IMR-90 (cell line): ENCODE results near the gene SERPINA12. TPM values are rescaled to one million over a fixed set of nuclear protein-coding genes. Genes with fewer than 3 reads are reported as not detected.

ENCODE experiments used
- ATAC-seq: fragments of 200-7000 bp; cut with Tn5 transposase; 2 replicates; pipeline ENCODE4 v1.9.1; 2020; ENCODE audit warnings: low read depth, mild to moderate bottlenecking, moderate library complexity
- BruUV-seq: library from RNA; stranded (reverse); fragments of 400-500 nt; replicated peaks from 2 replicates; lab custom pipeline; 2021; lab: Mats Ljungman, UMichigan
- CTCF ChIA-PET: fragments of 300-600 bp; formaldehyde crosslinking; extraction: SDS; loops from one replicate; lab custom pipeline; 2021; ENCODE audit warnings: antibody characterized with exemption; lab: Yijun Ruan, JAX
- POLR2A ChIA-PET: fragments of 300-600 bp; sonication (Branson Sonifier 250); formaldehyde crosslinking; loops from one replicate; lab custom pipeline; 2022; ENCODE audit warnings: antibody characterized with exemption; ENCODE audit not compliant: unreplicated experiment; lab: Charles Lee
- DNase-seq: peaks from one replicate; pipeline ENCODE4 v3.0.0; 2013
- H2AFZ ChIP-seq: replicated peaks from 2 replicates; pipeline ENCODE3; 2013; ENCODE audit warnings: low read length, mild to moderate bottlenecking; ENCODE audit not compliant: poor library complexity
- H2AK5ac ChIP-seq: 2 replicates; pipeline ENCODE4 v1.6.1; 2013; ENCODE audit warnings: low read depth, low read length, inconsistent platforms
- H2AK9ac ChIP-seq: replicated peaks from 2 replicates; pipeline ENCODE3; 2013; ENCODE audit warnings: mild to moderate bottlenecking, low read depth, low read length, moderate library complexity; ENCODE audit not compliant: poor library complexity
- H2BK120ac ChIP-seq: 2 replicates; pipeline ENCODE4 v1.6.1; 2013; ENCODE audit warnings: low read depth, low read length, inconsistent platforms
- H2BK15ac ChIP-seq: 3 replicates; pipeline ENCODE4 v1.6.1; 2013; ENCODE audit warnings: low read depth, low read length, inconsistent platforms
- H2BK20ac ChIP-seq: 2 replicates; pipeline ENCODE4 v1.6.1; 2013; ENCODE audit warnings: low read depth, mild to moderate bottlenecking, inconsistent platforms, low read length, moderate library complexity
- H2BK5ac ChIP-seq: 2 replicates; pipeline ENCODE4 v1.6.1; 2013; ENCODE audit warnings: mild to moderate bottlenecking, low read depth, low read length, inconsistent platforms; ENCODE audit not compliant: poor library complexity, severe bottlenecking
- H3K14ac ChIP-seq: replicated peaks from 2 replicates; pipeline ENCODE4 v1.6.1; 2013; ENCODE audit warnings: low read depth, low read length, inconsistent platforms
- H3K18ac ChIP-seq: 2 replicates; pipeline ENCODE4 v1.6.1; 2013; ENCODE audit warnings: low read depth, low read length, control low read depth
- H3K23ac ChIP-seq: 2 replicates; pipeline ENCODE4 v1.6.1; 2013; ENCODE audit warnings: low read depth, low read length, inconsistent platforms
- H3K27ac ChIP-seq: 2 replicates; pipeline ENCODE4 v1.5.1; 2013; ENCODE audit warnings: mild to moderate bottlenecking, control low read depth, low read length; ENCODE audit not compliant: insufficient read depth
- H3K27me3 ChIP-seq: 2 replicates; pipeline ENCODE4 v1.6.1; 2013; ENCODE audit warnings: low read length; ENCODE audit not compliant: control insufficient read depth, insufficient read depth
- H3K36me3 ChIP-seq: 2 replicates; pipeline ENCODE4 v1.6.1; 2013; ENCODE audit warnings: low read length, mixed read lengths; ENCODE audit not compliant: control insufficient read depth, insufficient read depth
- H3K4ac ChIP-seq: 2 replicates; pipeline ENCODE4 v1.6.1; 2013; ENCODE audit warnings: low read depth, low read length, inconsistent platforms
- H3K4me1 ChIP-seq: 2 replicates; pipeline ENCODE4 v1.6.1; 2013; ENCODE audit warnings: low read length, mixed read lengths; ENCODE audit not compliant: control insufficient read depth, insufficient read depth
- H3K4me2 ChIP-seq: 2 replicates; pipeline ENCODE4 v1.6.1; 2013; ENCODE audit warnings: low read depth, mild to moderate bottlenecking, control low read depth, low read length, moderate library complexity
- H3K4me3 ChIP-seq: 2 replicates; pipeline ENCODE4 v1.5.1; 2013; ENCODE audit warnings: low read depth, mild to moderate bottlenecking, control low read depth, low read length, moderate library complexity; ENCODE audit not compliant: insufficient read depth
- H3K56ac ChIP-seq: 2 replicates; pipeline ENCODE4 v1.6.1; 2013; ENCODE audit warnings: low read length, inconsistent platforms; ENCODE audit not compliant: insufficient read depth; ENCODE audit errors: extremely low read depth
- H3K79me1 ChIP-seq, 2 experiments: 2 replicates each; pipeline ENCODE4 v1.6.1; 2013; ENCODE audit warnings: low read length in 2 of 2, inconsistent platforms in 1 of 2, low read depth in 1 of 2
- H3K9ac ChIP-seq: 2 replicates; pipeline ENCODE4 v1.6.1; 2013; ENCODE audit warnings: low read depth, low read length, control low read depth
- H3K9me1 ChIP-seq: 2 replicates; pipeline ENCODE4 v1.6.1; 2013; ENCODE audit warnings: low read length, inconsistent platforms; ENCODE audit not compliant: insufficient read depth
- H3K9me3 ChIP-seq: 2 replicates; pipeline ENCODE4 v1.6.1; 2013; ENCODE audit warnings: low read length; ENCODE audit not compliant: control insufficient read depth, insufficient read depth
- H4K20me1 ChIP-seq: 2 replicates; pipeline ENCODE4 v1.6.1; 2013; ENCODE audit warnings: low read length, inconsistent platforms; ENCODE audit not compliant: insufficient read depth
- H4K5ac ChIP-seq: 2 replicates; pipeline ENCODE4 v1.6.1; 2013; ENCODE audit warnings: mild to moderate bottlenecking, low read depth, low read length, control low read depth
- H4K8ac ChIP-seq, 2 experiments: 2 replicates each; pipeline ENCODE4 v1.6.1; 2013; ENCODE audit warnings: low read depth in 2 of 2, low read length in 2 of 2, control low read depth in 1 of 2, inconsistent platforms in 1 of 2
- H4K91ac ChIP-seq: 2 replicates; pipeline ENCODE4 v1.6.1; 2013; ENCODE audit warnings: low read depth, low read length, inconsistent platforms; ENCODE audit not compliant: insufficient read depth
- BHLHE40 ChIP-seq: fragments of 150-350 bp; IDR thresholded peaks from 2 replicates; pipeline ENCODE4 v1.6.1; 2016; ENCODE audit warnings: mild to moderate bottlenecking, low read depth, low read length
- CEBPB ChIP-seq: IDR thresholded peaks from 2 replicates; pipeline ENCODE4 v1.6.1; 2012; ENCODE audit warnings: low read depth, low read length, improper control_type of control experiment
- CHD1 ChIP-seq: IDR thresholded peaks from 2 replicates; pipeline ENCODE4 v1.6.1; 2012; ENCODE audit warnings: low read depth, low read length, improper control_type of control experiment
- CTCF ChIP-seq: conservative IDR thresholded peaks from 2 replicates; pipeline ENCODE4 v1.5.1; 2012; ENCODE audit warnings: mild to moderate bottlenecking, low read depth, low read length, improper control_type of control experiment
- ELK1 ChIP-seq: fragments of 150-350 bp; IDR thresholded peaks from 2 replicates; pipeline ENCODE4 v1.6.1; 2016; ENCODE audit warnings: low read depth, mild to moderate bottlenecking, low read length, moderate library complexity, borderline replicate concordance
- FOS ChIP-seq: fragments of 150-350 bp; IDR thresholded peaks from 2 replicates; pipeline ENCODE4 v1.6.1; 2016; ENCODE audit warnings: low read depth, low read length
- MAZ ChIP-seq: IDR thresholded peaks from 2 replicates; pipeline ENCODE4 v1.6.1; 2012; ENCODE audit warnings: low read depth, mild to moderate bottlenecking, low read length, improper control_type of control experiment, moderate library complexity, borderline replicate concordance
- MXI1 ChIP-seq: IDR thresholded peaks from 2 replicates; pipeline ENCODE4 v1.6.1; 2012; ENCODE audit warnings: low read depth, mild to moderate bottlenecking, low read length, moderate library complexity, borderline replicate concordance
- POLR2A ChIP-seq: IDR thresholded peaks from 2 replicates; pipeline ENCODE4 v1.6.1; 2012; ENCODE audit warnings: mild to moderate bottlenecking, low read depth, low read length
- RAD21 ChIP-seq: IDR thresholded peaks from 2 replicates; pipeline ENCODE4 v1.6.1; 2012; ENCODE audit warnings: low read length, improper control_type of control experiment
- RCOR1 ChIP-seq: IDR thresholded peaks from 2 replicates; pipeline ENCODE4 v1.6.1; 2012; ENCODE audit warnings: mild to moderate bottlenecking, low read length, improper control_type of control experiment; ENCODE audit not compliant: insufficient replicate concordance
- RFX5 ChIP-seq: IDR thresholded peaks from 2 replicates; pipeline ENCODE4 v1.8.0; 2012; ENCODE audit warnings: low read depth, mild to moderate bottlenecking, low read length, moderate library complexity
- SMC3 ChIP-seq: fragments of 150-350 bp; IDR thresholded peaks from 2 replicates; pipeline ENCODE4 v1.6.1; 2016; ENCODE audit warnings: low read depth, mild to moderate bottlenecking, antibody characterized with exemption, low read length, moderate library complexity
- USF2 ChIP-seq: fragments of 150-350 bp; IDR thresholded peaks from 2 replicates; pipeline ENCODE4 v1.6.1; 2017; ENCODE audit warnings: mild to moderate bottlenecking, antibody characterized with exemption, low read length, low read depth
- whole genome bisulfite sequencing, 2 experiments: methylation state at CpG; one replicate each; pipeline versions ENCODE4 v1.1.5 to v1.1.7; 2013; ENCODE audit warnings: missing lambda C conversion rate in 2 of 2; ENCODE audit not compliant: insufficient read length in 1 of 2; ENCODE audit errors: extremely low coverage in 2 of 2; 5-methylcytosine and 5-hydroxymethylcytosine counted together
- dilution Hi-C: fragments of 300-500 bp; cut with HindIII; formaldehyde crosslinking; loops from one replicate; pipeline ENCODE4 v1.14.3; 2018; ENCODE audit warnings: low sequenced_read_pairs; ENCODE audit not compliant: unreplicated experiment
- in situ Hi-C: fragments of 300-500 bp; cut with MboI; formaldehyde crosslinking; loops from 3 replicates; pipeline ENCODE4 v1.14.3; 2019; ENCODE audit warnings: low sequenced_read_pairs, inconsistent platforms, mixed read lengths
- intact Hi-C: fragments of 100-400 bp; cut with micrococcal nuclease; formaldehyde crosslinking; loops from 2 replicates; pipeline ENCODE4 v1.10.0; 2022
- polyA plus RNA-seq, 3 experiments: library from polyadenylated mRNA; depleted of rRNA; stranded (reverse); fragments of >200 nt; gene quantifications; 2 replicates each; pipeline ENCODE4 v1.2.3, GENCODE V29; 2012; ENCODE audit warnings: low replicate concordance in 1 of 3
- total RNA-seq: library from RNA; depleted of rRNA; stranded (reverse); fragments of >200 nt; gene quantifications from 2 replicates; pipeline ENCODE4 v1.2.3, GENCODE V29; 2012

SERPINA12 gene
- total and polyA plus RNA-seq, 2 of the 4 experiments (the other 2 are of a cell fraction): not detected

- H3K18ac ChIP-seq: no peak overlapping the region
- H3K23ac ChIP-seq: no peak overlapping the region
- in situ Hi-C loops: no loop called here
- H2BK5ac ChIP-seq: no peak overlapping the region
- H3K9ac ChIP-seq: no peak overlapping the region
- no peak overlapping the region for H2BK20ac ChIP-seq
- H3K56ac ChIP-seq: no peak overlapping the region
- no peak overlapping the region for H3K4ac ChIP-seq
- no peak overlapping the region for H3K4me3 ChIP-seq
- intact Hi-C loops: no loop called here
- no peak overlapping the region for H3K27ac ChIP-seq
- no peak overlapping the region for H4K8ac ChIP-seq
- ATAC-seq (no peak), DNase-seq (no peak)
- H3K4me1 ChIP-seq: no peaks in the 10 kb centered on the region
- H4K5ac ChIP-seq: no peak overlapping the region
- H3K4me2 ChIP-seq: no peak overlapping the region
- no CpG with 5 or more reads among the region's 1 CpG for WGBS, 2 experiments
- no peaks in the 10 kb centered on the region for H3K79me1 ChIP-seq
- no peak overlapping the region for H3K14ac ChIP-seq
- H4K91ac ChIP-seq: no peak overlapping the region
- H2BK120ac ChIP-seq: no peak overlapping the region
- dilution Hi-C loops: no loop called here
- H2AK9ac ChIP-seq: no peak overlapping the region
- ChIA-PET CTCF (interaction anchor here (0.7 kb wide), 1 partner anchor 21 kb away, joined by 3 read pairs; no protein-coding TSS in a partner anchor), POLR2A (interaction anchor here (0.5 kb wide), 1 partner anchor 29 kb away, joined by 12 read pairs; no protein-coding TSS in a partner anchor)
- H4K20me1 ChIP-seq: no peaks in the 10 kb centered on the region
- TF ChIP-seq RAD21: no peak
- TF ChIP-seq POLR2A: no peak
- no peak for TF ChIP-seq RFX5
- TF ChIP-seq SMC3: no peak
- TF ChIP-seq CEBPB: no peak
- TF ChIP-seq ELK1: no peak
- TF ChIP-seq MAZ: no peak
- no peak for TF ChIP-seq MXI1
- TF ChIP-seq RCOR1: no peak
- TF ChIP-seq CHD1: no peak
- no peak for TF ChIP-seq CTCF
- no peak for TF ChIP-seq FOS
- no peak for TF ChIP-seq USF2
- TF ChIP-seq BHLHE40: no peak
- no TSS peak for BruUV-seq
- H2BK15ac ChIP-seq: no peak overlapping the region
- H2AFZ ChIP-seq: no peak overlapping the region
- no peaks in the 10 kb centered on the region for H3K36me3 ChIP-seq
- no peaks in the 10 kb centered on the region; the same call in 1 of the 2 replicates for H3K27me3 ChIP-seq
- peaks cover 4% of the 10 kb centered on the region; the same call in 1 of the 2 replicates for H3K9me3 ChIP-seq
- H3K9me1 ChIP-seq: no peaks in the 10 kb centered on the region
- no peak overlapping the region for H2AK5ac ChIP-seq
Observed at GRCh38 chr14:94445003-94445402, 64.3 kb downstream of the SERPINA12 start.
